Activated naive CD4-positive, alpha-beta T cell treated with anti-CD3 and anti-CD28 coated beads, Interleukin-2, amount 50 U/mL, for 24 hours (primary cell): ENCODE measurements around the gene GABRQ.
"Not testable (repeated sequence)": the region's sequence is repeated elsewhere in the genome, so short reads cannot be mapped to it uniquely, and the experiment has no call there.

Experiments used
- H3K27ac Mint-ChIP-seq: one replicate; pipeline ENCODE4 v1.8.0; 2021; ENCODE audit warnings: mild to moderate bottlenecking, mixed read lengths
- H3K27me3 Mint-ChIP-seq: one replicate; pipeline ENCODE4 v1.8.0; 2021; ENCODE audit warnings: mixed read lengths
- H3K36me3 Mint-ChIP-seq: one replicate; pipeline ENCODE4 v1.8.0; 2021; ENCODE audit warnings: mixed read lengths
- H3K4me1 Mint-ChIP-seq: one replicate; pipeline ENCODE4 v1.8.0; 2021; ENCODE audit warnings: mixed read lengths
- H3K4me3 Mint-ChIP-seq: one replicate; pipeline ENCODE4 v1.8.0; 2021; ENCODE audit warnings: mild to moderate bottlenecking, mixed read lengths
- H3K9me3 Mint-ChIP-seq: one replicate; pipeline ENCODE4 v1.8.0; 2021; ENCODE audit warnings: mixed read lengths

The GABRQ gene

DNA sequence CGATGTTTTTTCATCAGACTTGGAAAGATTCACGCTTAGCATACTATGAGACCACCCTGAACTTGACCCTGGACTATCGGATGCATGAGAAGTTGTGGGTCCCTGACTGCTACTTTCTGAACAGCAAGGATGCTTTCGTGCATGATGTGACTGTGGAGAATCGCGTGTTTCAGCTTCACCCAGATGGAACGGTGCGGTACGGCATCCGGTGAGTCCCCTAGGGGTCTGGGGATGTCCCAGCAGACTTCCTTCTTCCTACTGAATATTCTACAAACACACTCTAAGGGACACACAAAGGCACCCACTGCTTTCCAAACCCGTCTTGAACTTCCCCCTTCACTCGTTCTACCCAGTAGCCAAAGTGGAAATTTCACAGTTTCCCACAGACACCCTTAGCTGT, 9.3 kb downstream of the GABRQ start:
- H3K9me3 Mint-ChIP-seq: no peaks in the 10 kb centered on the region
- H3K4me3 Mint-ChIP-seq: no peak overlapping the region

DNA sequence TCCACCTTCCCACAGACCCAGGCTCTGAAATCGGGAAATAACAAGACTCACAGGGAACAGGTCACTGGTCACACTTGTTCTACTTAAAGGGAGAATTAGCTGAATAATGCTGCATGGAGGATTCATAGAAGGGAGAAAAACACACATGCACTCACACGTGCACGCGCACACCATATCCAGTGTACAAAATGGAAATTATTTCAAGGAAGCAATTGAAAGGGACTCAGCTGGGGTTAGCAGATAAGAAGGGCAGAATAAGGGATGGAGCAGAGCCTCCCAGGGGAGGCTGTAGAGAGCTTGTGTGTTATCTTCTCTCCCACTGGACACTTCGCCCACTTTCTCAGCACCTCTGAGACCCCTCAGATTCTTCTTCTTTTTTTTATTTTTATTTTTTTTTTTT, 10.3 kb downstream of the GABRQ start:
- Mint-ChIP-seq H3K4me1 (no peaks in the 10 kb centered on the region), H3K9me3 (no peaks in the 10 kb centered on the region), H3K27ac (no peak overlapping the region), H3K36me3 (no peaks in the 10 kb centered on the region), H3K27me3 (no peaks in the 10 kb centered on the region), H3K4me3 (no peak overlapping the region)

More for the DNA sequence above, 9.3 kb downstream of the GABRQ start:
- H3K36me3 Mint-ChIP-seq: no peaks in the 10 kb centered on the region
- H3K27me3 Mint-ChIP-seq: no peaks in the 10 kb centered on the region
- no peak overlapping the region for H3K27ac Mint-ChIP-seq
- no peaks in the 10 kb centered on the region for H3K4me1 Mint-ChIP-seq

DNA sequence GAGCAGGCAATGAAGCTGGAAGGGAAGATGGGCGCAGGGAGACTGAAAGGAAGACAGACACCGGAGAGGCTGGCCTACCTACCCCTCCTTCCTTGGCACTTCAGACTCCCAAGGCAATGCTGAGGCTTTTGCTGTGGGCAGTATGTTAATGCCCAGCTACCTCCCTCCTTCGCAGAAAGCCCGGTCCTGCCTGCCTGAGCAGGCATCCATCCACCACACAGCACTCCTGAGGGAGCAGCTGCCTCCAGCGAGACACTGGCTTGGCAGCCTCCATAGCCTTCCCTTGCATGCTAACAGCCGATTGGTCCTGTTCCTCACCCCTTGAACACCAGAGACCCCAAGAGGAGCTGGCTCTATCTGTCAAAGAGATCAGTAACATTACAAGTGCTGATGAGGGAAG, 14.4 kb downstream of the GABRQ start:
- no peaks in the 10 kb centered on the region for H3K9me3 Mint-ChIP-seq
- H3K36me3 Mint-ChIP-seq: no peaks in the 10 kb centered on the region
- H3K27ac Mint-ChIP-seq: no peak overlapping the region
- H3K4me1 Mint-ChIP-seq: no peaks in the 10 kb centered on the region
- H3K4me3 Mint-ChIP-seq: no peak overlapping the region
- H3K27me3 Mint-ChIP-seq: peaks cover 2% of the 10 kb centered on the region

DNA sequence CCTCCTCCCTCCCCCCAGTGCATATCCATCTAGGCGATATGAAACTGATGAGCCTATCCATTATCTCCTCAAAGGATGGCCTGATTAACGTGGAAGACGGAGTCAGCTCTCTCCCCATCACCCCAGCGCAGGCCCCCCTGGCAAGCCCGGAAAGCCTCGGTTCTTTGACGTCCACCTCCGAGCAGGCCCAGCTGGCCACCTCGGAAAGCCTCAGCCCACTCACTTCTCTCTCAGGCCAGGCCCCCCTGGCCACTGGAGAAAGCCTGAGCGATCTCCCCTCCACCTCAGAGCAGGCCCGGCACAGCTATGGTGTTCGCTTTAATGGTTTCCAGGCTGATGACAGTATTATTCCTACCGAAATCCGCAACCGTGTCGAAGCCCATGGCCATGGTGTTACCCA, 14.8 kb downstream of the GABRQ start:
- Mint-ChIP-seq H3K36me3 (no peaks in the 10 kb centered on the region), H3K9me3 (no peaks in the 10 kb centered on the region), H3K27me3 (peaks cover 2% of the 10 kb centered on the region), H3K4me1 (no peaks in the 10 kb centered on the region), H3K4me3 (no peak overlapping the region), H3K27ac (no peak overlapping the region)

DNA sequence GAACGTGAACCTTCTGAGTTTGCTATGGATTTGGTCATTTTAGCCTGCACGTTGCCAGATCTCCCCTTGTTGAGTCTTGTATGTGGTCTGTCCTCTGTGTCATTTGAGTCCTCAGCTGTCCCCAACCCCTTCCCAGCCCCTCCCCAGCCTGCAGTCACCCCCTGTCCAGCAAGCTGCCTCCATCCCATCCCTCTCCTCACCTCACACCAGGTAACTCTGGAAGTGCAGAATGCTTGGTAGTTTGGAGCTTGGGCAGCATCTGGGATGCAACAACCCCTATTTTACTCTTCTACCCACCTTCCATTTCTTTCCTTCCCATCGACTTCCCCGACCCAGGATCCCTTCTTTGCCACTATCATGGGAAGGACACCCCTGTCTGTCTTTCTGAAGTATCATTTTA, 18.4 kb downstream of the GABRQ start:
- no peaks in the 10 kb centered on the region for H3K4me1 Mint-ChIP-seq
- no peaks in the 10 kb centered on the region for H3K9me3 Mint-ChIP-seq
- no peak overlapping the region for H3K27ac Mint-ChIP-seq
- H3K4me3 Mint-ChIP-seq: no peak overlapping the region
- no peaks in the 10 kb centered on the region for H3K36me3 Mint-ChIP-seq
- H3K27me3 Mint-ChIP-seq: peaks cover 2% of the 10 kb centered on the region

DNA sequence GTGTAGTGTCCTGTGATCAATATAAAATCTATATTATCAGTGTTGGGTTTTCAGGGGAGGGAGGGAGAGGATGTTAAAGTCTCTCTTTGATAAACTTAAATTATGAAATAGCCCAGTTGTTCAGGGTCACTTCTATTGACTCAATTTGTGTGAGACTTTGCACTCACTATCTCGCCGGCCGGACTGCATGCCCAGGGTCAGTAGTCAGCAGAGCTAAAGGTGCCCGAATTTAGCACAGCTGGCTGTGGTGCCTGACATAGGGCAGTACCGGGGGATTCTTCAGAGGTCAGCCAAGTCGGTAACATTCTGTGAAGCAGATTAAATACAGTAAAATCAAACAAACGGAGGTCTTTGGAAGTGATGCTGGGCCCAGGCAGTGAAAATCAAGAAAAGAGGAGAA, 19.2 kb downstream of the GABRQ start:
- H3K4me1 Mint-ChIP-seq: no peaks in the 10 kb centered on the region
- H3K4me3 Mint-ChIP-seq: no peak overlapping the region
- H3K27me3 Mint-ChIP-seq: peaks cover 2% of the 10 kb centered on the region
- no peak overlapping the region for H3K27ac Mint-ChIP-seq
- no peaks in the 10 kb centered on the region for H3K9me3 Mint-ChIP-seq
- H3K36me3 Mint-ChIP-seq: no peaks in the 10 kb centered on the region

DNA sequence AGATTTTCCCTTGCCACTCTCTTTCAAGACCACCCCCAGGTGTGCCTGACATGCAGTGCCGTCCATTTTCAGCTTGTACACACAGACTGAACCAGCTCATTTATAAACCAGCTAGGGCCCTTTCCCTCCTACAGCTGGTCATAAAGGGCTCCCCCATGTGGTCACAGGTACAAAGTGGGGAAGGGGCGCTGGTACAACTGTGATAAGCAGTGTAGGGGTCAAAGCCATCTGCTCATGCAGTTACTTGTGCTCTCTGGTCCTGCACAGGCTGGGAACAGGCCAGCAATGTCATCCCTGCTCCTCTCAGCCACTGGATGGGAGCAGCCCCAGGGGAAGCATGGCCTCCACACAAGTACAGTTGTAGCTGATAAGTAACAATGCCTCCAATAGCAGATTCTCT, 20.6 kb downstream of the GABRQ start:
- Mint-ChIP-seq H3K4me1 (no peaks in the 10 kb centered on the region), H3K27ac (no peak overlapping the region), H3K9me3 (no peaks in the 10 kb centered on the region), H3K4me3 (no peak overlapping the region), H3K36me3 (no peaks in the 10 kb centered on the region), H3K27me3 (peaks cover 3% of the 10 kb centered on the region)

DNA sequence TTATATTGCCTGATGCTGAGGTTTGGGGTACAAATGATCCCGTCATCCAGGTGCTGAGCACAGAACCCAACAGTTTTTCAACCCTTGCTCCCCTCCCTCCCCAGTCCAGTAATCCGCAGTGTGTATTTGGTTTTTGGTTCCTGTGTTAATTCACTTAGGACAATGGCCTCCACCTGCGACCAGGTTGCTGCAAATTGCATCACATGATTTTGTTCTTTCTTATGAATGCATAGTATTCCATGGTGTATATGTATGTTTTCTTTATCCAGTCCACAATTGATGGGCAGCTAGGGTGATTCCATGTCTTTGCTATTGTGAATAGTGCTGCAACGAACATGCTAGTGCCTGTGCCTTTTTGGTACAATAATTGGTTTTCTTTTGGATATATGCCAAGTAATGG, 25.4 kb downstream of the GABRQ start:
- Mint-ChIP-seq H3K27ac (no peak overlapping the region), H3K9me3 (no peaks in the 10 kb centered on the region), H3K4me1 (no peaks in the 10 kb centered on the region), H3K4me3 (no peak overlapping the region), H3K36me3 (peaks cover 2% of the 10 kb centered on the region), H3K27me3 (peaks cover 4% of the 10 kb centered on the region)

DNA sequence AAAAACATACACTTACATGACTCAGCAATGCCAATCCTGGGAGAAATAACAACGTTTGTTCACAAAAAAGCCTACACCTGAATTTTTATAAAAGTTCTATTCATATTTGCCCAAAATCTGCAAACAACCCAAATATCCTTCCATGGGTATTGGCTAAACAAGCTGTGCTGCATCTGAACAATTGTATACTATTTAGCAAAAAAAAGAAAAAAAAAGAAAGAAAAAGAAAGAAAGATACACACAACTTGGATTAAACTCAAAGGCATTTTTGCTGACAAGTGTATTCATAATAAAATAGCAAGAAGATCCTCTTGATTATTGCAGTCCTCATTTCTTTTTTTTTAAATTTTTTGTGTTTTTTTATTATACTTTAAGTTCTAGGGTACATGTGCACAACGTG, 36.4 kb downstream of the GABRQ start:
- Mint-ChIP-seq H3K27ac (no peak overlapping the region), H3K4me1 (no peaks in the 10 kb centered on the region), H3K4me3 (no peak overlapping the region), H3K9me3 (no peaks in the 10 kb centered on the region), H3K36me3 (no peaks in the 10 kb centered on the region), H3K27me3 (peaks cover 10% of the 10 kb centered on the region)

DNA sequence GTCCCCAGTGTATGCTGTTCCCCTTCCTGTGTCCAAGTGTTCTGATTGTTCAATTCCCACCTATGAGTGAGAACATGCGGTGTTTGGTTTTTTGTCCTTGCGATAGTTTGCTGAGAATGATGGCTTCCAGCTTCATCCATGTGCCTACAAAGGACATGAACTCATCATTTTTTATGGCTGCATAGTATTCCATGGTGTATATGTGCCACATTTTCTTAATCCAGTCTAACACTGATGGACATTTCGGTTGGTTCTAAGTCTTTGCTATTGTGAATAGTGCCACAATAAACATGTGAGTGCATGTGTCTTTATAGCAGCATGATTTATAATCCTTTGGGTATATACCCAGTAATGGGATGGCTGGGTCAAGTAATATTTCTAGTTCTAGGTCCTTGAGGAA, 37.0 kb downstream of the GABRQ start:
- H3K36me3 Mint-ChIP-seq, H3K27me3 Mint-ChIP-seq, H3K9me3 Mint-ChIP-seq, H3K27ac Mint-ChIP-seq, H3K4me1 Mint-ChIP-seq, H3K4me3 Mint-ChIP-seq: not testable (repeated sequence)

DNA sequence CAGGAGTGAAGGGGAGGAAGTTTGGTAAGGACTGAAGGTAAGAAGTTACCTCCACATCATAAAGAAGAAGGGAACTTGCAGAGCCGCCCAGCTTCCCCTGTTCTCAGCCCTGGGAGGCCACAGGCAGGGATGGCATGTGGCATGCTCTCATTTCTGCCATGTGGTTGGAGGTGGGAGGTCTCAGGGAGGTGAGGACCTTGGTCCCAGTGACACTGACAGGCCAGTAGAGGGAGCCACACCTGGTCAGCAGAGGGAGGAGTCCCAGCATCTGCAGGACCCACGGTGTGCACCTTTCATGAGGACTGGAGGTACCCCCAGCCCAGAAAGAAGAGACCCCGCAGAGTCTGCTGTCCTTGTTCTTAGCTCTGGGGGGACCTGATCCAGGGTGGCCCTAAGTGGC, 43.3 kb downstream of the GABRQ start:
- not testable (repeated sequence) for H3K36me3 Mint-ChIP-seq, H3K27me3 Mint-ChIP-seq, H3K9me3 Mint-ChIP-seq, H3K4me1 Mint-ChIP-seq, H3K27ac Mint-ChIP-seq, H3K4me3 Mint-ChIP-seq

DNA sequence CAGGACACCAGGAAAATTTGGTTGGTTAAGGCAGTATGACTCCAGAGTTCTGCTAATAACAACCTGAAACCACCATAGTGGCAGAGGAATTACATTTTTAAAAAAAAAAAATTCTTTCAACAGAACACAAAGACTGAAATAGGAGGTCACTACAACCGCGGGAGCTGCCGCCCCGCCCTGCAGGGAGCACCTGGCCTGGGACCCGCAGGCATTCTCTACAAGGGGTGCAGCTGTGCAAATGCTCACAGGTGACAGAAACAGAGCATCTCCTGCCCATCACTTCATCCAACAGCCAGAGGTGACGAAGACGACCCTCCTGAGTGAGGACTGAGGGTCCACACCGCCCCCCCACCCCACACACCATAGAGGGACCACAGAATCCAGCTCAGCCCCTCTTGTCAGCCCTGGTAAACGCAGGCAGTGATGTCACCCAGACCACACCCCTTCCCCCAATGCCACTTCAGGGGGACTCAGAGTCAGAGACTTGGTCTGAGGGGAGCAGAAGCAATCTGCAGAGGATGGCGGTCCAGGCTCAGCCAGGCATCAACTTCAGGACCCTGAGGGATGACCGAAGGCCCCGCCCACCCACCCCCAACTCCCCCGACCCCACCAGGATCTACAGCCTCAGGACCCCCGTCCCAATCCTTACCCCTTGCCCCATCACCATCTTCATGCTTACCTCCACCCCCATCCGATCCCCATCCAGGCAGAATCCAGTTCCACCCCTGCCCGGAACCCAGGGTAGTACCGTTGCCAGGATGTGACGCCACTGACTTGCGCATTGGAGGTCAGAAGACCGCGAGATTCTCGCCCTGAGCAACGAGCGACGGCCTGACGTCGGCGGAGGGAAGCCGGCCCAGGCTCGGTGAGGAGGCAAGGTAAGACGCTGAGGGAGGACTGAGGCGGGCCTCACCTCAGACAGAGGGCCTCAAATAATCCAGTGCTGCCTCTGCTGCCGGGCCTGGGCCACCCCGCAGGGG, 60.5 kb downstream of the GABRQ start, which contains the start of gene MAGEA3:
TSS of gene MAGEA3 (plus strand) at position 843 of the 980 bp plus-strand sequence. CDS start 2,039 bp downstream, outside the sequence.
- not testable (repeated sequence) for H3K27me3 Mint-ChIP-seq, H3K4me3 Mint-ChIP-seq, H3K9me3 Mint-ChIP-seq, H3K27ac Mint-ChIP-seq, H3K36me3 Mint-ChIP-seq, H3K4me1 Mint-ChIP-seq

DNA sequence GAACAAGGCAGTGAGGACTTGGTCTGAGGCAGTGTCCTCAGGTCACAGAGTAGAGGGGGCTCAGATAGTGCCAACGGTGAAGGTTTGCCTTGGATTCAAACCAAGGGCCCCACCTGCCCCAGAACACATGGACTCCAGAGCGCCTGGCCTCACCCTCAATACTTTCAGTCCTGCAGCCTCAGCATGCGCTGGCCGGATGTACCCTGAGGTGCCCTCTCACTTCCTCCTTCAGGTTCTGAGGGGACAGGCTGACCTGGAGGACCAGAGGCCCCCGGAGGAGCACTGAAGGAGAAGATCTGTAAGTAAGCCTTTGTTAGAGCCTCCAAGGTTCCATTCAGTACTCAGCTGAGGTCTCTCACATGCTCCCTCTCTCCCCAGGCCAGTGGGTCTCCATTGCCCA, 62.7 kb downstream of the GABRQ start:
- H3K4me1 Mint-ChIP-seq, H3K4me3 Mint-ChIP-seq, H3K9me3 Mint-ChIP-seq, H3K27ac Mint-ChIP-seq, H3K36me3 Mint-ChIP-seq, H3K27me3 Mint-ChIP-seq: not testable (repeated sequence)

DNA sequence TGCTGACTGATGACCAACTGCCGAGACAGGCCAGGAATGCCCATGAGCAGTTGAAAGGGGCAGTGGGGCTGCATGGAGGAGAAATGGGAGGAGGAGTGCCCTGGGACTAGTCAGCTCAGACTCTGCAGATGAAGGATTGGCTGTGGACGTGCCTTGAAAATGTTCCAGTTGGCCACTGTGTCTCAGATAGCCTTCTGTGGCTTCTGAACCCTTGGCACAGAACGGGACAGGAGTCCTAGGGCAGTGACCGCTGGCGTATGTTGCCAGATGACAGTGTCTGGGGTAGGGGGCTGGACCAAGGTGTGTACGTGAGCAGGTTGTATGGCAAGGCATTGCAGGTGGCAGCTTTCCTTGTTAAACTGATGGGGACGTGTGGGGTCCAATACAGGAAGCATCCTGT, 68.8 kb downstream of the GABRQ start:
- H3K9me3 Mint-ChIP-seq, H3K27ac Mint-ChIP-seq, H3K4me3 Mint-ChIP-seq, H3K36me3 Mint-ChIP-seq, H3K27me3 Mint-ChIP-seq, H3K4me1 Mint-ChIP-seq: not testable (repeated sequence)
